ENCODE measurements around the gene NHLH2.

- no peak for TF ChIP-seq CTCF (tag by site-specific recombination; IDR thresholded peaks at IDR 0.05)
- no peak for TF ChIP-seq ZNF791 (tag by site-specific recombination; IDR thresholded peaks at IDR 0.05)
- no peak for TF ChIP-seq ZNF280D (tag by site-specific recombination; IDR thresholded peaks at IDR 0.05)
- TF ChIP-seq TCF7L2 (IDR thresholded peaks at IDR 0.05; ENCODE audit: borderline replicate concordance, low read depth, low read length): no peak
- TF ChIP-seq ZNF416 (tag by site-specific recombination; IDR thresholded peaks at IDR 0.05): no peak
- no peak for TF ChIP-seq MYNN (tag by site-specific recombination; IDR thresholded peaks at IDR 0.05; ENCODE audit: borderline replicate concordance)
- TF ChIP-seq, protein P1, sequence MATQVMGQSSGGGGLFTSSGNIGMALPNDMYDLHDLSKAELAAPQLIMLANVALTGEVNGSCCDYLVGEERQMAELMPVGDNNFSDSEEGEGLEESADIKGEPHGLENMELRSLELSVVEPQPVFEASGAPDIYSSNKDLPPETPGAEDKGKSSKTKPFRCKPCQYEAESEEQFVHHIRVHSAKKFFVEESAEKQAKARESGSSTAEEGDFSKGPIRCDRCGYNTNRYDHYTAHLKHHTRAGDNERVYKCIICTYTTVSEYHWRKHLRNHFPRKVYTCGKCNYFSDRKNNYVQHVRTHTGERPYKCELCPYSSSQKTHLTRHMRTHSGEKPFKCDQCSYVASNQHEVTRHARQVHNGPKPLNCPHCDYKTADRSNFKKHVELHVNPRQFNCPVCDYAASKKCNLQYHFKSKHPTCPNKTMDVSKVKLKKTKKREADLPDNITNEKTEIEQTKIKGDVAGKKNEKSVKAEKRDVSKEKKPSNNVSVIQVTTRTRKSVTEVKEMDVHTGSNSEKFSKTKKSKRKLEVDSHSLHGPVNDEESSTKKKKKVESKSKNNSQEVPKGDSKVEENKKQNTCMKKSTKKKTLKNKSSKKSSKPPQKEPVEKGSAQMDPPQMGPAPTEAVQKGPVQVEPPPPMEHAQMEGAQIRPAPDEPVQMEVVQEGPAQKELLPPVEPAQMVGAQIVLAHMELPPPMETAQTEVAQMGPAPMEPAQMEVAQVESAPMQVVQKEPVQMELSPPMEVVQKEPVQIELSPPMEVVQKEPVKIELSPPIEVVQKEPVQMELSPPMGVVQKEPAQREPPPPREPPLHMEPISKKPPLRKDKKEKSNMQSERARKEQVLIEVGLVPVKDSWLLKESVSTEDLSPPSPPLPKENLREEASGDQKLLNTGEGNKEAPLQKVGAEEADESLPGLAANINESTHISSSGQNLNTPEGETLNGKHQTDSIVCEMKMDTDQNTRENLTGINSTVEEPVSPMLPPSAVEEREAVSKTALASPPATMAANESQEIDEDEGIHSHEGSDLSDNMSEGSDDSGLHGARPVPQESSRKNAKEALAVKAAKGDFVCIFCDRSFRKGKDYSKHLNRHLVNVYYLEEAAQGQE (tag by site-specific recombination; IDR thresholded peaks at IDR 0.05): no peak
- TF ChIP-seq ZFP3 (tag by site-specific recombination; IDR thresholded peaks at IDR 0.05; ENCODE audit: low read depth): no peak
- no peak for TF ChIP-seq ZNF114 (tag by site-specific recombination; IDR thresholded peaks at IDR 0.05)
- no peak for TF ChIP-seq KLF16 (tag by site-specific recombination; IDR thresholded peaks at IDR 0.05)
Observed at GRCh38 chr1:115839679-115840237, 1.2 kb downstream of the NHLH2 start.

Data from HEK293 (cell line).